ENCODE measurements around the gene SLFN14. TPM values are rescaled to one million over a fixed set of nuclear protein-coding genes. Genes with fewer than 3 reads are reported as not detected.
"Not testable (repeated sequence)": the region's sequence is repeated elsewhere in the genome, so short reads cannot be mapped to it uniquely, and the experiment has no call there.

SLFN14 gene
- total RNA-seq, 6 experiments from 2014 or later: not detected

- Mint-ChIP-seq H3K4me1 (ENCODE audit: low read depth) (peaks cover 24% of the 10 kb centered on the region), H3K9me3 (no peaks in the 10 kb centered on the region), H3K4me3 (no peak overlapping the region), H3K36me3 (ENCODE audit: low read depth) (peaks cover 6% of the 10 kb centered on the region), H3K27me3 (ENCODE audit: insufficient read depth) (no peaks in the 10 kb centered on the region; the same call in 1 of the 2 replicates), H3K27ac (peak overlapping the region; percentile 1; the same call in 1 of the 2 replicates)
- no peak for TF ChIP-seq CTCF (IDR thresholded peaks at IDR 0.05)
- DNase-seq: no peak
Measured at GRCh38 chr17:35575759-35576158, 15.1 kb upstream of the SLFN14 start.

- DNase-seq: no peak
- H3K36me3 Mint-ChIP-seq (ENCODE audit: low read depth): peaks cover 5% of the 10 kb centered on the region; the same call in 1 of the 2 replicates
- peaks cover 8% of the 10 kb centered on the region for H3K27me3 Mint-ChIP-seq (ENCODE audit: insufficient read depth)
- H3K27ac Mint-ChIP-seq: no peak overlapping the region; the same call in 1 of the 2 replicates
- peaks cover 23% of the 10 kb centered on the region for H3K4me1 Mint-ChIP-seq (ENCODE audit: low read depth)
- peak overlapping the region; percentile 90 for H3K4me3 Mint-ChIP-seq
- TF ChIP-seq CTCF (IDR thresholded peaks at IDR 0.05): no peak
- no peaks in the 10 kb centered on the region for H3K9me3 Mint-ChIP-seq
Measured at GRCh38 chr17:35569405-35569804, 8.8 kb upstream of the SLFN14 start.

- Mint-ChIP-seq H3K9me3 (no peaks in the 10 kb centered on the region), H3K4me1 (ENCODE audit: low read depth) (peaks cover 29% of the 10 kb centered on the region), H3K4me3 (peak overlapping the region; percentile 90), H3K27ac (peak overlapping the region; percentile 76), H3K27me3 (ENCODE audit: insufficient read depth) (peaks cover 8% of the 10 kb centered on the region), H3K36me3 (ENCODE audit: low read depth) (peaks cover 5% of the 10 kb centered on the region; the same call in 1 of the 2 replicates)
- DNase-seq: peak; percentile 41
- TF ChIP-seq CTCF (IDR thresholded peaks at IDR 0.05): no peak
Measured at GRCh38 chr17:35568561-35568960, 7.9 kb upstream of the SLFN14 start.

- Mint-ChIP-seq H3K4me3 (peak overlapping the region; percentile 90), H3K27me3 (ENCODE audit: insufficient read depth) (peaks cover 16% of the 10 kb centered on the region), H3K9me3 (no peaks in the 10 kb centered on the region), H3K36me3 (ENCODE audit: low read depth) (peaks cover 5% of the 10 kb centered on the region; the same call in 1 of the 2 replicates), H3K4me1 (ENCODE audit: low read depth) (peaks cover 30% of the 10 kb centered on the region), H3K27ac (peak overlapping the region; percentile 8)
- DNase-seq: no peak
- TF ChIP-seq CTCF (IDR thresholded peaks at IDR 0.05): no peak
Measured at GRCh38 chr17:35566968-35567367, 6.3 kb upstream of the SLFN14 start.

GRCh38 chr17:35563181-35563580 lies 2.6 kb upstream of the SLFN14 start:
- not testable (repeated sequence) for DNase-seq; H3K36me3 Mint-ChIP-seq (ENCODE audit: low read depth); H3K4me1 Mint-ChIP-seq (ENCODE audit: low read depth); H3K9me3 Mint-ChIP-seq; H3K27ac Mint-ChIP-seq; H3K4me3 Mint-ChIP-seq
- peaks cover 16% of the 10 kb centered on the region; the same call in 1 of the 2 replicates for H3K27me3 Mint-ChIP-seq (ENCODE audit: insufficient read depth)

- DNase-seq: no peak
- H3K36me3 Mint-ChIP-seq (ENCODE audit: low read depth): no peaks in the 10 kb centered on the region
- no peak for TF ChIP-seq CTCF (IDR thresholded peaks at IDR 0.05)
- no peak overlapping the region for H3K4me3 Mint-ChIP-seq
- no peaks in the 10 kb centered on the region for H3K9me3 Mint-ChIP-seq
- H3K27me3 Mint-ChIP-seq (ENCODE audit: insufficient read depth): peaks cover 18% of the 10 kb centered on the region
- H3K27ac Mint-ChIP-seq: no peak overlapping the region
- H3K4me1 Mint-ChIP-seq (ENCODE audit: low read depth): peaks cover 7% of the 10 kb centered on the region; the same call in 1 of the 2 replicates
Measured at GRCh38 chr17:35559495-35560210, 966 bp downstream of the SLFN14 start.
